GM18951 (cell line): ENCODE results near the gene SREBF2.
A peak's percentile ranks its signal among the peaks of the same experiment; 100 is the strongest.

ENCODE experiments used
- POLR2A ChIP-seq: IDR thresholded peaks from 4 replicates; pipeline ENCODE4 v1.6.1; 2011; ENCODE audit warnings: mild to moderate bottlenecking; ENCODE audit not compliant: insufficient read length, insufficient read depth; ENCODE audit errors: extremely low read depth
- in situ Hi-C: fragments of 300-500 bp; cut with MboI; formaldehyde crosslinking; loops from one replicate; pipeline ENCODE4 v1.12.0; 2022; ENCODE audit warnings: low sequenced_read_pairs, mixed read lengths, inconsistent platforms; ENCODE audit not compliant: unreplicated experiment

SREBF2 gene

DNA sequence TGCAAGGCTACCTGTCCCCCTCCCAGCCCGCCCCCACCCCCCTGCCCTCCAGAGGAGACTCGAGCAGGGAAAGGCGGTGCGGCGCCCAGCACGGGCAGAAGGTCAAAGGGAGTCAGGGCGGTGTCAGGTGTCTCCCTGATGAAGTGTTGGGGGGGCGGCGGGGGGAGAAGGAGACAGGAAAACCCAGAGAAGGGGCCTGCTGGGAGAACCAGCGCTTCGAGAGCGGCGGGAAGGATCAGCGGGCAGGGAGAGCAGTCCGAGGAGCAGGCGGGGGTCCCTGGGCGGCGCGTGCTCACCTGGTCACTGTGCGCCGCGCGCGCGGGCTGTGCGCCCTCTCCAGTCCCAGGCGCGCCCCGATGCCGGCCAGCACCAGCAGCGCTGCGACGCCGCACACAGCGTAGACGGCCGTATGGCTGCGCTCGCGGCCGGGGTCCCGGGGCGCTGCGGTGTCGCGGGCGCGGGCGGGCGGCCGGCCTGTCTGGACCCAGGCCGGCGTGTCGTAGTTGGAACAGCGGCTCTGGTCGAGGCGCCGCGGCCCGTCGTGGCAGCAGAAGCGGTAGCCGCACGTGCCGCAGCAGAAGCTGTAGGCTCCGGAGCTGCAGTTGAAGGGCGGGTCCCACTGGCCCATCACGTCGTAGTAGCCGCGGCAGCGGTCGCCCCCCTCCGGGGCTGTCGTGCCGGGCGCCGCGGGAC is 81.1 kb downstream of the SREBF2 start:
- TF ChIP-seq POLR2A = no peak
- in situ Hi-C loops = no loop called here

DNA sequence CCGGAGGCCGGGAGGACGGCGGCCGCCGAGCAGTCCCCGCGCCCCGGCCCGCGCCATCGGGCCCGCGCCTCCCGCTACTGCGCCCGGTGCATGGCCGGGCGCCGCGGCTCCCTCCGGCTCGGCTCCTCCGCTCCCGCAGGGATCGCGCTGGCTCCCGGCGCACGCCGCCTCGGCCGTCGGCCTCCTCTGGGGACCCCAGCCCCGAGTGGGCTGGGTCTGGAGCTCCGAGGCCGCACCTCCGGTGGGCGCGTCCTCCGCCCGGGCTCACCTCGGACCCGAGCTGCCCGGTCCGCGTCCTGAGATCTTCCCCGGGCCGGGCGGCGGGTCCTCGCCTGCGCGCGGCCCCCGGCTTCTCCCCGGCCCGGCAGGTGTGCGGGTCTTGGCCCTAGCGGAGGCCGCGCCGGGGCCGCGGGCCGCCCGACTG is 81.7 kb downstream of the SREBF2 start:
- TF ChIP-seq POLR2A = no peak
- in situ Hi-C loops = no loop called here

DNA sequence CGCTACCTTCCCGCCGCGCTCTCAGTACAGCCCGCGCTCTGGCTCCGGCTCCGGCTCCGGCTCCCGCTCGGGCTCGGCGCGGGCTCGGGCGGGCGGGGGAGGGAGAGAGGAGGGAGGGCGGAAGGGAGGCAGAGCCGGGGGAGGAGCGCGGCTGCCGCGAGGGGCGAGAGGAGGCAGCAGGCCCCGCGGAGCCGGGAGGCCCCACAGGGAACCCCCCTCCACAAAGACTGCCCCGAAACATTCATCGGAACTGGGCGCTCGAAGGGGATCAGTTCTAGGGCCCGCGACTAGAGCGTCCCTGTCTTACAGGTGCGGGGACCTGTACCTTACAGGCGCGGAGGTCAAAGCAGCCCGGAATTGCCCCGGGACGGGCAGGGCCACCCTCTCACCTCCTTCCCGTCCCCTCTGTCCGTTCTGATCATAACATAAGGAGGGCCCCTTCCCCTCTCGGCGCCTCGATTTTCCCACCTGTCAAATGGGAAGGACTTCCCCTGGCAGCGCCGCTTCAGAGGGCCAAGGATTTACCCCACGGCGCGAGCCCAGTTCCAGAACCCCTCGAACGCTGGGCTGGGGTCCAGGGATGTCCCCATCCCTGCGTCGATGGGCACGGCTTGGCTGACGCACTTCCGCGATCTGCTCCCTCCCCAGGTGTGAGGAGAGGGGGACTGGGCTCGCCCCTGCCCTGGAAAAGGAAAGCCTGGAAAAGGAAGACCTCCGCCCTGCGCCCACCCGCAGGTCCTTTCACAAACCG is 82.3 kb downstream of the SREBF2 start, which contains the start of gene SHISA8:
Gene SHISA8 (minus strand): TSS at position 40 of the 751 bp plus-strand sequence. CDS start 407 bp downstream, outside the sequence.
- in situ Hi-C loops = no loop called here
- TF ChIP-seq POLR2A = peak; percentile 33

DNA sequence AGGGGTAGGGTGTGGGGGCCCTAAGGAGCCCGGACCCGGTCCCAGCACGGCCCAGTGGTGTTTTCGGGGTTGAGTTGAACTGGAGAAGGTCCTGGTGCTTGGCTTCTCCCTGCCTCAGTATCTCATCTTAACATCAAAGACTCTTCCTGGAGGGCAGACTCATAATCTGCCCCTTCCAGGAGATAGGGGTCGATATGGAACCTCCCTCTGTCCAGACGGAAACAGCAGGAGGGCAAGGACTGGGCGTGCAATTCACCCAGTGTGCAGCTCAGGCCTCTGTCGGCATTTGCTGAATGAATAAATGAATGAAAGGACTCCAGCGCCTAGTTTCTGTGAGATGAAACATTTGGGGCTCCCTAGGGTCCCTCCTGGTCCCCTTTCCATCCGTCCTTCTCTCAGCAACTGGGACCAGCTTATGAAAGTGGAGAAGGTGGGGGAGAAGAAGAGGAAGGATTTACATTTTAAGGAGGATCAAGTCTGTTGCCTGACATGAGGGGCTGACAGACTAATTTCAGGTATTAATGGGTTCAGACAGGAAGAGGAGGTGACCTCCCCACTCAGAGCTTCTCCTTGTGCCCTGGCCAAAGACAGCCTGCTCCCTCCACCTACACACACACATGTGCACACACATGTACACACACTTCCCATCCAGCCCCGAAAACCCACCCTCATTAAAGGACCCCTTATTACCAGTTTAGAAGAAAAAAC is 83.0 kb downstream of the SREBF2 start:
- in situ Hi-C loops = no loop called here
- TF ChIP-seq POLR2A = no peak

DNA sequence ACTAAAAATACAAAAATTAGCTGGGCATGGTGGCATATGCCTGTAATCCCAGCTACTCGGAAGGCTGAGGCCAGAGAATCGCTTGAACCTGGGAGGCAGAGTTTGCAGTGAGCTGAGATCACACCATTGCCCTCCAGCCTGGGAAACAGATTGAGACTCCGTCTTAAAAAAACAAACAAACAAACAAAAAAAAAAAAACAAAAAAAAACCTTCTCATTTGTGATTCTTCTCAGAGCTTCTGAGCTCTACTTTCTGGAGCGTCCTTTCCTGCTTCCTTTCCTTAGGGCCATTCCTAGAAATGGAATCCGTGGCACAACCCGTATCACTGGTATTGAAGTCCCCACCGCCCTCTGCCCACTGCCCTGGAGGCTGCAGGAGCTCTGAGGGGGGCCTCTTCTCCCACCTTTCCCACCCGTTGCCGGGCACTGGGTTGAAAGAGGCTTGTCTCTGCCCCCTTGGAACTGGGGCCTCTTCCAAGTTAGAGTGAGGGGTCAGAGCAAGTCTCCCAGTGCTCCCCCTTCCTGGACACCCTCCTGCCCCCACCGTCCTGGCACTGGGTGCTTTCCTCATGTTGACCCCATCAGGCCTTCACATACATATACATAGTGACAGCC is 83.9 kb downstream of the SREBF2 start:
- TF ChIP-seq POLR2A = no peak
- in situ Hi-C loops = no loop called here

DNA sequence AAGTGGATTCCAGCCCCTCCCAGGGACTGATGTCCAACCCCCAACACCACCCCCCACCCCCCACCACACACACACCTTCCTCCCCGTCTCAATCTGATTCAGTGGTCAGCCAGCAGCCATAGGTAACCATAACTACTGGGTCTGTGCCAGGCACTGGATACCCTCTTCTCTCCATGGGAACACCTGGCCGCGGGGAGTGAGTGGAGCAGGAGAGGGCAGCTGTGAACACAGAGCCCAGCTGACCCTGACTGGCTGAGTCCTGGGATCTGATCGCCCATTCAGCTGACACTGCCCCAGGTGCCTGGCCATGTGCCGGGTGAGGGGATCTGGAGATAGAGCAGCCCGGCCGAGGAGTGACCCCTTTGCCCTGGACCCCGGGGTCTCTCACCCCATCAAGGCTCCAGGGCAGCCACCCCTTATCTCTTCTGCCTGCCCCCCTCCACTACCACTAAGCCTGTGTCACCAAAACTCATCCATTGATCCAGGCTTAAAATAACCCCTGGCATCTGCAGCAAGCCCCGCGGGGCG is 84.5 kb downstream of the SREBF2 start:
- no peak for TF ChIP-seq POLR2A
- in situ Hi-C loops = no loop called here

DNA sequence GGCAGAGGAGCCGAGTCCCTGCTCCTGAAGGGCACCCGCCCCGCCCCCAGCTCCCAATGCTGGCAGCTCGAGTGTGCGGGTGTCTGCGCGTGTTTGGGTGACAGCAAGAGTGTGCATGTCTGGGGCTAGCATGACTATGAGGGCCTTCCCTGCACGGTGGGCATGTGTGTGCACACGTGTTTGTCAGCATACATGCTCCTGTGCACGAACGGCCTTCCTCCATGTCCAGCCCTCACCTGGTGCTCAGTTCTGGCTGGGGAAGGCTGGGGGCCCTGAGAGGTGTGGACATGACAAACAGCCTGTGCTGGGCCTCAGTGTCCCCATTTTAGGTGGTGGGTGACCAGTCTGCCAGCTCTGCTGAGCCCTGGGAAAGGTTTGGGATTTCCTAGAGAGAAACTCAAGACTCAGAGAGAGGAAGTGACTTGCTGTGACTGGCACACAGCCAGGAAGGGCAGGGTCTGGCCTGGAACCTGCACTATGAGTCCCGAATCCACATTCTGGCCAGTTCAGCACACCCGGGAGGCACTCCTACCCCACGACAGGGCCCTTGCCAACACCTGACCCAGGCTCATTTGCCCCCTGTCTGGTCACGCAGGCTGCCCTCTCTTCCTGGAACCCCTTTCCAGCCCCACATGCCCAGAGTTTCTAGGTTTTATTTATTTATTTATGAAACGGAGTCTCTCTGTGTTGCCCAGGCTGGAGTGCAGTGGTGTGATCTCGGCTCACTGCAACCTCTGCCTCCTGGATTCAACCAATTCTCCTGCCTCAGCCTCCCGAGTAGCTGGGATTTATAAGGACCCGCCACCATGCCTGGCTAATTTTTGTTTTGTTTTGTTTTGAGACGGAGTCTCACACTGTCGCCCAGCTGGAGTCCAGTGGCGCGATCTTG is 85.2 kb downstream of the SREBF2 start:
- in situ Hi-C loops = no loop called here
- peak; percentile 32 for TF ChIP-seq POLR2A

DNA sequence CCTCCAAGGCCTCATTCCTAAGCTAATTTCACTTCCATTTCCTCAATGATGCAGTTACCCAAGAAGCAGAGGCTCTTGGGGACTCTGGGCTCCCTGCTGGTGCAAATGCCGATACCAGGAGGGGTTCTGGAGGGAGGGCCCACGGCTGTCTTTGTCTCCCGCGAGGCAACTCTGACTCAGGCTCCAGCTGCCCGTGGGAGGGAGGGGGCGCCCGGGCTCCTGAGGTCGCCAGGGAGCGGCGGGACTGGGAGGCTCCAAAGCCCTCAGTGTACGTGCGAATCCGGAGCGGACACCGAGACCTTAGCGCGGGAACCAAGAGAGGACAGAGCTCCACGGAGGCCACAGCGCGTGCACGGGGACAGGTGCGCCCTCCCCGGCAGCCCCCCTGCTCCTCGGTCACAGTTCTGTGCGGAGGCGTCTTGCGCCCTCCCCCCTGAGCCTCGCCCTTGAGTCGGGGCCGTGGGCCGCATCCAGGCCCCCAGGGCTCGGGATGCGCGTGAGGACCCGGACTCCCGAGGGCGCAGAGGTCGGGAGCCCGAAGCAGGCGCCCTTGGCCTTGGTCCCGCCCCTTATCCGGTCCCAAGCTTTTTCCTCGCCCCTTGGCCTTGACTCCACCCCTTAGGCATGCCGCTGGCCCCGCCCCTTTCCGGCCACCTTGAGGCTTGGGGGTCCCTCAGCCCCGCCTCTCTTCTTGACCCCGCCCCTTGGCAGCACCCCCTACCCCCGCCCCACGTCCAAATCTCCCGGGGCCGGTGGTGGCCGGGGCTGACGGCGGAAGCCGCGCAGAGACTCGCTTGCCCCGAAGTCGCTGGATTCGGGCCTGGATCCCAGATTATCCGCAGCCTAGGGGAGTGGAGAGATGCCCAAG is 86.7 kb downstream of the SREBF2 start:
- in situ Hi-C loops = no loop called here
- TF ChIP-seq POLR2A = peak; percentile 87

DNA sequence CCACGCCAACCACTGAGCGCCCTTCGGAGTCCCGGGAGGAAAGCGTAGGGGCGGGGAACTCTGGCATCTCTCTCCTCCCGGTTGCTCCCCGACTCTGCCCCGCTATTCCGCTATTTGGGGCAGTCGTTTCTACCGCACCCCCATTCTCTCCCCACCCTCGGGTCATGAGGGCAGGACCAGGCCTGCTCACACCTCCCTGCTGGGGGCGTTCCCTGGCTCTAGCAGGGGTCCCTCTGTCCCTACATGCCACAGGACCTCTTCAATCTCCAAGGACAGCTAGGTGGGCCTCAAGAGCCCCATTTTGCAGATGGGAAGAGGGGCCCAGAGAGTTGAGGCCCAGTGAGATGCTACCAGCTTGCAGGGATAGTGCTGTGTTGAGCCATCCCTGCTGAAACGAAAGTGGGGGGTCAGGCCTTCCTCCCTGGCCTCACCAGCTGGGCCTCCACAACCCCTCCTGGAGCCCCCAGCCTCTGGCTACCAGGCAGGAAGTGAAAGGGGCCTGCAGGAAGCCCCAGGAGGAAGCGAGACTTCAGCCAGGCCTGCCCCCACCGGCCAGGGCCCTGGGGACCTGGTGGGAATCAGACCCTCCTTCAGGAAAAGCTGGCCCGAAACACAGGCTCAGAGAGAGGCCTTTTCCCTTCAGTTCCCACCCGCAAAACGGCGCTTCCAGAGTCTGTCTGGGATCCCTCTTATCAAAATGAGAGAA is 87.5 kb downstream of the SREBF2 start:
- no peak for TF ChIP-seq POLR2A
- in situ Hi-C loops = no loop called here

DNA sequence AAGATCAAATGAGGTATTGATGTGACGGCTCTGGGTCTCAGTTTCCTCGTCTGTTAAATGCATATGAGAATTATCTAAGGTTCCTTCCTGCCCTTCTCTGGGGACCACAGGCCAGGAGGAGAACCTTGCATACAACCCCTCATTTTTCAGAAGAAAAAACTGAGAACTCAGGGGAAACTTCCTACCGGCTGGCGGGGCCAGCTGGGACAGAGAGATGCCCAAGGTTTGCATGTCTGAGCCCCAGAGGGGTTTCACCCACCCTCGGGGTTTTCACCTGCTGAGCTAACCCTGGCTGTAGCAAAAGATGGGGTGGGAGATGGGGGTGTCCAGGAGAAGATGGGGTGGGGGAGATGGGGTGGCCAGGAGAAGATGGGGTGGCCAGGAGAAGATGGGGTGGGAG is 89.4 kb downstream of the SREBF2 start:
- in situ Hi-C loops = no loop called here
- no peak for TF ChIP-seq POLR2A
